ENCODE measurements around the gene PRDM16. TPM values are rescaled to one million over a fixed set of nuclear protein-coding genes. Genes with fewer than 3 reads are reported as not detected.

PRDM16 gene
- total RNA-seq, 4 donors from 2014 or later, result 0.26 to 7.7 (median 0.35) TPM; not detected in 1

DNA sequence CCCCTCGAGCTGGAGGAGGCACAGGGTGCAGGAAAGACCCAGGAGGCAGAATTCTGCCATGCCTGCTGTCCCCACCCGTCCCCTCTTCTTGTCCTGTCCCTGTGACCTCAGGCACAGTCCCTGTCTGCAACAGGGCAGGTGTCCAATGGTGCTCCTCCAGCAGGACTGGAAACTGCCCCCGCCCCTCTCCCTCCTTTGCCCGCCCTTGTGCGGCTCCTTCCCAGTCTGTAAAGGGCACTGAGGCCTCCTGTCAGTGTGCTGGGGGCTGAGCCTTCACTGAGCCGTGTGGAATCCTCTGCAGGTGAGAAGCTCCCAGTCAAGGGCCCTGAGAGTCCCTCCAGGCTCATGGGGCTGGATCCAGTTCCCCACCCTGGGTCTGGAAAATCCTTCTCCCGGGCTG, 28.9 kb downstream of the PRDM16 start:
- DNase-seq, result no peak
- Histone ChIP-seq H3K4me3 (no peak overlapping the region), H3K9me3 (no peaks in the 10 kb centered on the region), H3K36me3 (no peaks in the 10 kb centered on the region), H3K27me3 (no peaks in the 10 kb centered on the region), H3K4me1 (no peaks in the 10 kb centered on the region), H3K27ac (no peak overlapping the region)
- no peak for TF ChIP-seq POLR2A (IDR thresholded peaks at IDR 0.05)
- TF ChIP-seq, protein P1, sequence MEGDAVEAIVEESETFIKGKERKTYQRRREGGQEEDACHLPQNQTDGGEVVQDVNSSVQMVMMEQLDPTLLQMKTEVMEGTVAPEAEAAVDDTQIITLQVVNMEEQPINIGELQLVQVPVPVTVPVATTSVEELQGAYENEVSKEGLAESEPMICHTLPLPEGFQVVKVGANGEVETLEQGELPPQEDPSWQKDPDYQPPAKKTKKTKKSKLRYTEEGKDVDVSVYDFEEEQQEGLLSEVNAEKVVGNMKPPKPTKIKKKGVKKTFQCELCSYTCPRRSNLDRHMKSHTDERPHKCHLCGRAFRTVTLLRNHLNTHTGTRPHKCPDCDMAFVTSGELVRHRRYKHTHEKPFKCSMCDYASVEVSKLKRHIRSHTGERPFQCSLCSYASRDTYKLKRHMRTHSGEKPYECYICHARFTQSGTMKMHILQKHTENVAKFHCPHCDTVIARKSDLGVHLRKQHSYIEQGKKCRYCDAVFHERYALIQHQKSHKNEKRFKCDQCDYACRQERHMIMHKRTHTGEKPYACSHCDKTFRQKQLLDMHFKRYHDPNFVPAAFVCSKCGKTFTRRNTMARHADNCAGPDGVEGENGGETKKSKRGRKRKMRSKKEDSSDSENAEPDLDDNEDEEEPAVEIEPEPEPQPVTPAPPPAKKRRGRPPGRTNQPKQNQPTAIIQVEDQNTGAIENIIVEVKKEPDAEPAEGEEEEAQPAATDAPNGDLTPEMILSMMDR (IDR thresholded peaks at IDR 0.05), result no peak
- intact Hi-C loops (cut with DNase I; ENCODE audit: low total_unique reads), result no loop called here

DNA sequence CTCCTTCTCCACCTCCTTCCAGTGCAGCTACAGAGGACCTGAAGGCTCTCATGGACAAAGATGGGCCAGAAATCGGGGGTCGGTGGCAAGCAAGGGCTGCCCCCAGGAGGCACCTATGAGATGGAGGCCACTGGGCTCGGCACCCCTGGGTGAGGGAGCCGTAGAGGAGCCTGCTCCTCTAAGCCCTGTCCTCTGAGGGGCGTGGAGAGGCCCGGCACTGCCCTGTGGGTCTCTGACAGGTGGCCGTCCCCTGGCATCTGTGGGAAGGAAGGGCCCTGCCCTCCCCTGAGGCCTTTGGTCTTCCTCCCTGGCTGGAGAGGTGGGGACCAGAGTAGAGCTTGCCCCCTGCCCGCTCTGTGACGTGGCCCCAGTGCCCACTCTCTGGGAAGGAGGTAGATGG, 30.9 kb downstream of the PRDM16 start:
- TF ChIP-seq, protein P1 (IDR thresholded peaks at IDR 0.05), result no peak
- no peak for TF ChIP-seq POLR2A (IDR thresholded peaks at IDR 0.05)
- DNase-seq, result no peak
- Histone ChIP-seq H3K27ac (no peak overlapping the region), H3K27me3 (no peaks in the 10 kb centered on the region), H3K4me1 (no peaks in the 10 kb centered on the region), H3K4me3 (no peak overlapping the region), H3K9me3 (no peaks in the 10 kb centered on the region), H3K36me3 (no peaks in the 10 kb centered on the region)
- intact Hi-C loops (cut with DNase I; ENCODE audit: low total_unique reads), result no loop called here

DNA sequence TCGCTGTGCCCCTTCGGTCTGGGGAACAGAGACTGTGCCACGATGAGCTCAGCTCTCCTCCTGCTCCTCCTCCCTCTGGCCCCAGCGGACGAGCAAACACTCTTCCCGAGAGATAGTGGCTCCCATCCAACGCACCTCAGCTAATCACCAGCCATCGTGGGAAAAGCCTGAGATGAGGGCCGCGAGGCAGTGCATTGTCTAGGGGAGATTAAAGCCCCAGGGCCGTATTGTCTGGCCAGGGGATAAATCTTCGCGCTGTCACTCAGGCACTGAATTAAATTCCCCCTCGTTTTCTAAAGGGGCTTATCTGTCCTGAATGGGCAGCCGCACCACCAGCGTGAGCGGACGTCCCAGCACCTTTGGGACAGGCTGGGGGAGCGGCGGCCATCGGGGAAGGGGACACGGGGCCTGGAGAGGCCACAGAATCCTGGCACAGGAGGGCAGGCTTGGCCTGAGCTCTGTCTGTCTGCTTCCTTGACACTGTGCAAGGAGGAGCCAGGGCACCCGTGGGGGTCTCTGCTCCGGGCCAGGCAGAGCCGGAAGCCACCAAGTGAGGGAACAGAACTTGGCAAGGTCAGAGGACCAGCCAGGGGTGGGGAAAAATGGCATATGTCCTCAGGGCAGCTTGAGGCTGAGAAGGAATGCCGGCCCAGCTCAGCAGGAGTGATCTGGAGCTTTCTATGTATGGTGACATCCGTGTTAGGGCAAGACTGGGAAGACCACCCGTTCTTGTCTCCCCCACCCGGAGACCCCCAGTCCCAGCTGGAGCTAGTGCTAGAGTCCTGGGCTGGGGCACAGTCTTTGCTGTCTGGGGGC, 32.3 kb downstream of the PRDM16 start:
- Histone ChIP-seq H3K27ac (no peak overlapping the region), H3K4me1 (no peaks in the 10 kb centered on the region), H3K27me3 (no peaks in the 10 kb centered on the region), H3K36me3 (no peaks in the 10 kb centered on the region), H3K9me3 (no peaks in the 10 kb centered on the region), H3K4me3 (no peak overlapping the region)
- intact Hi-C loops (cut with DNase I; ENCODE audit: low total_unique reads), result no loop called here
- TF ChIP-seq POLR2A (IDR thresholded peaks at IDR 0.05), result no peak
- TF ChIP-seq, protein P1 (IDR thresholded peaks at IDR 0.05), result no peak
- no peak for DNase-seq

DNA sequence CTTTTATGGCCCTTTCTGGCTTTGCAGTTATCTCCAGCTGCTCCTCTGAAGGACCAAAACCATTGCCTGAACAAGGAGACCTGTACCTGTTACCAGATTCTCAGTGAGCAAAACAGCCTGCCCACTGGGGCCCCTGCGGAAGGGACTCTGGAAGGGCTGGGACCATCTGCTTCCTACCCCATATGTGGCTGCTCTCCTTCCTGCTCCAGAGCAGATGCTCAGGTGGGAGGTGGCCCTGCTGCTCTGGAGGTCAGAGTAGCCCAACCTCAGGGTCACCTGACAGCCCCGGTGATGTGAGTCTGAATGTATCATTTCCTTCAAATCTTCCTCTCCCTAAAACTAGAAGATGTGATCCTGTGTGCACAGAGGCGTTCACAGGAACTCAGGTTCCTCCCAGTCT, 33.6 kb downstream of the PRDM16 start:
- DNase-seq, result no peak
- intact Hi-C loops (cut with DNase I; ENCODE audit: low total_unique reads), result no loop called here
- Histone ChIP-seq H3K27me3 (no peaks in the 10 kb centered on the region), H3K36me3 (no peaks in the 10 kb centered on the region), H3K4me3 (no peak overlapping the region), H3K27ac (no peak overlapping the region), H3K4me1 (no peaks in the 10 kb centered on the region), H3K9me3 (no peaks in the 10 kb centered on the region)
- no peak for TF ChIP-seq POLR2A (IDR thresholded peaks at IDR 0.05)
- TF ChIP-seq, protein P1 (IDR thresholded peaks at IDR 0.05), result no peak

DNA sequence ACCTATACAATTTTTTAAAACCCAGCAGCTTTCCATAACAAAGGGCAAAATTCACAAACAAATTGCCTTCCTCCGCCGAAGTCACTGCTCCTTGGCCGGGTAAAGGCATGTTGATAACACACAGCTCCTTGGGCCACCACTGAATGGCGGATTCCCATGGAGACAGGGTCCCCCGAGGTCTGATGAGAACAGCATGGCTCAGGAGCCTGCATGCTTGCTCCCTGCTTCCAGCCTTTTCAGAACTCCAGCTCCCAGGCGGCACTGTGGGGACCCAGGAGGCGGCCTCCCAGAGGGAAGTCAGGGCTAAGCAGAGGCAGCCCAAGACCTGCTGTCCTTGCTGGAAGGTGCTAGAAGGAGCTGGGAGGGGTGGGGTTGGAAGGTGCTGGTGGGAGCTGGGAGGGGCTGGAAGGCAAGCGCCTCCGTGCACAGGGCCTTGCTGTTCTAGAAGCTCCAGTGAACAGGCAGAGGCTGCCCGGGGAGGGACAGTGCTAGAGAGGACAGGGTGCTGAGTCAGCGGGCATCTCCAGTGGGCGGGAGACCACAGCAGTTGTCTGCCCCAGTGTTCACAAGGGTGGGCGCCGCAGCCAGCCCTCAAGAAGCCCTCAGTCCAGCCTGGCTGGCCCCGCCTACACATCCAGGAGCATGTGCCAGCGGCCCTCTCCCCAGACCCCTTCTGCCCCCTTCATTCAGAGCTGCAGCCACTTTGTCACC, 35.1 kb downstream of the PRDM16 start:
- Histone ChIP-seq H3K4me3 (no peak overlapping the region), H3K27me3 (no peaks in the 10 kb centered on the region), H3K36me3 (no peaks in the 10 kb centered on the region), H3K27ac (no peak overlapping the region), H3K4me1 (no peaks in the 10 kb centered on the region), H3K9me3 (no peaks in the 10 kb centered on the region)
- intact Hi-C loops (cut with DNase I; ENCODE audit: low total_unique reads), result no loop called here
- DNase-seq, result no peak
- TF ChIP-seq, protein P1 (IDR thresholded peaks at IDR 0.05), result no peak
- no peak for TF ChIP-seq POLR2A (IDR thresholded peaks at IDR 0.05)

Measured in uterus (tissue), 4 donors.